Stimulated activated CD8-positive, alpha-beta memory T cell treated with anti-CD3 and anti-CD28 coated beads, Interleukin-15, amount 100 ng/mL, for 24 hours (primary cell): ENCODE results near the gene COL5A1.
"Not testable (repeated sequence)": the region's sequence is repeated elsewhere in the genome, so short reads cannot be mapped to it uniquely, and the experiment has no call there.

Experiments
- DNase-seq: peaks from one replicate; pipeline ENCODE4 v3.0.0-alpha.2; 2020; ENCODE audit warnings: low read depth

The COL5A1 gene

GRCh38 chr9:134707731-134708671, 66.4 kb downstream of the COL5A1 start:
- no peak for DNase-seq

DNA sequence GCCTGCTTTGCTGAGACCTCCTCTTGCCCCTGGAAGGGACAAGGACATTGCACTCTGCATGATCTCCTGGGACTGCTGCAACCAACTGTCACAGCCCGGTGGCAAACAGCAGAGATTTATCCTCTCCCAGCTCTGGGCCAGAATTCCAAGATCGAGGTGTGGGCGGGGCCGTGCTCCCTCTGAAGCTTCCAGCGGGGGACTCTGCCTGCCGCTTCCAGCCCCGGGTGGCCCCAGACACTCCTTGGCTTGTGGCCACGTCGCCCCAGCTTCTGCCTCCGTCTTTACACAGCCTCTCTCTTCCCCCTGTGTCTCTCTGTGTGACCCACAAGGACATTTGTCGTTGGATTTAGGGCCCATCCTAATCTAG, 67.1 kb downstream of the COL5A1 start:
- DNase-seq: no peak

DNA sequence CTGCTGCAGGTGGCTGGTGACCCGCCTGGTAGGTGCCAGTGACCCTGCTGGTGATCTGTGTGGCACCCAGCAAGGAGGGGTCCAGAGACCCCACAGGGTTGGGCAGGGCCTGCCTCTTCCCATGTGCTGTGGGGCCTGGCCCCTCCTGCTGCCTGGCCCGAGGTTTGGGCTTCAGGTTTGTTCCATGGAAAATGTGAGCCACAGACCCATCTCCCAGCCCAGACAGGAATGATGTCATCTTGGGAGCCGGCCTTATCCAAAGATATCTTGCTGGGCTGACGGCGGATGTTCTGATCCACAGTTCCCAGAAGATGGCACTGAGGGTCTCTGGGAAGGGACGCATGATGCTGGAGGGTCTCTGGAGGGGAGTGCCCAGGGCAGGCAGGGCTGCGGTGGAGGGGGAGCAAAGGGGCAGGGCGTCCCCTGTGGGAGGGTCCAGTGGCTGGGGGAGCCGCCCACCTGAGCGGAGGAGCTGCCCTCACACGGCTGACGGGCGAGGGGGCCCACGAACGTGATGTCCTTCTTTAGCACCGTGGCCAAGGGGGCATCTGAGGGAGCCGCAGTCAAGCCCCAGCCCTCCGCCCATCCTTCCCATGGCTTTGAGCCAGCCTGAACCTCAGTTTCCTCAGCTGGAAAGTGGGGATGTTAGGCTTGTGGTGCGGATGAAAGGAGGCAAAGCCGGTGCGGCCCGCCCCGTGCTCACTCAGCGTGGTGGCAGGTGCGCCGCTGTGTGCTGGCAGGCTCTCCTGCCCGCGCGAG, 68.1 kb downstream of the COL5A1 start:
- DNase-seq: no peak

DNA sequence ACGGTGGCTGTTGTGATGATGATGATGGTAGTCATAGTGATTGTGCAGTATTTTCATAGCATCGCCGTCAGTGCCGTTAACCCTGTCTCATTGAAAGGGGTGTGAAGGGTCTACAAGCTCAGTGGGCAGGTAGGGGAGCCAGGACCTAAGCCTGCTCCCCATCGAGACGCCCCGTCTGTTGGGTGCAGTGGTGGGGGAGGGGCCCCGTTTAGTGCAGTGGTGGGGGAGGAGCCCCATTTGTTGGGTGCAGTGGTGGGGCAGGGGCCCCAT, 68.6 kb downstream of the COL5A1 start:
- no peak for DNase-seq

DNA sequence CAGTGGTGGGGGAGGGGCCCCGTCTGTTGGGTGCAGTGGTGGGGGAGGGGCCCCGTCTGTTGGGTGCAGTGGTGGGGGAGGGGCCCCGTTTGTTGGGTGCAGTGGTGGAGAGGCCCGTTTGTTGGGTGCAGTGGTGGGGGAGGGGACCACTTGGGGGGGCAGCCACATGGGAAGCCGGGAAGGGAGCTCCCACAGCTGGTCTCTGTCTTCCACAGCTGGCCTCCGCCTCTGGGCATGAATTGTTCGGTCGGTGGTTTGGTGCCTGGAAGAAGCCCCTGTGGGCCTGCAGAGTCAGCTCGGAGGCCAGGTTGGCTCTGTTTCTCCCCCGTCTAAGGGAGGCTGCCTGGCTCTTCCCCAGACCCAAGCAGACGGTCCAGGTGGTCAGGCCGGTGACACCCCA, 69.3 kb downstream of the COL5A1 start:
- no peak for DNase-seq

- no peak for DNase-seq
Measured at GRCh38 chr9:134712243-134712642, 70.6 kb downstream of the COL5A1 start.

- DNase-seq: no peak
Measured at GRCh38 chr9:134712926-134713325, 71.3 kb downstream of the COL5A1 start.

GRCh38 chr9:134715536-134715935, 73.9 kb downstream of the COL5A1 start:
- DNase-seq: not testable (repeated sequence)

GRCh38 chr9:134716067-134716466, 74.5 kb downstream of the COL5A1 start:
- DNase-seq: no peak

- DNase-seq: no peak
Measured at GRCh38 chr9:134717056-134717455, 75.5 kb downstream of the COL5A1 start.

DNA sequence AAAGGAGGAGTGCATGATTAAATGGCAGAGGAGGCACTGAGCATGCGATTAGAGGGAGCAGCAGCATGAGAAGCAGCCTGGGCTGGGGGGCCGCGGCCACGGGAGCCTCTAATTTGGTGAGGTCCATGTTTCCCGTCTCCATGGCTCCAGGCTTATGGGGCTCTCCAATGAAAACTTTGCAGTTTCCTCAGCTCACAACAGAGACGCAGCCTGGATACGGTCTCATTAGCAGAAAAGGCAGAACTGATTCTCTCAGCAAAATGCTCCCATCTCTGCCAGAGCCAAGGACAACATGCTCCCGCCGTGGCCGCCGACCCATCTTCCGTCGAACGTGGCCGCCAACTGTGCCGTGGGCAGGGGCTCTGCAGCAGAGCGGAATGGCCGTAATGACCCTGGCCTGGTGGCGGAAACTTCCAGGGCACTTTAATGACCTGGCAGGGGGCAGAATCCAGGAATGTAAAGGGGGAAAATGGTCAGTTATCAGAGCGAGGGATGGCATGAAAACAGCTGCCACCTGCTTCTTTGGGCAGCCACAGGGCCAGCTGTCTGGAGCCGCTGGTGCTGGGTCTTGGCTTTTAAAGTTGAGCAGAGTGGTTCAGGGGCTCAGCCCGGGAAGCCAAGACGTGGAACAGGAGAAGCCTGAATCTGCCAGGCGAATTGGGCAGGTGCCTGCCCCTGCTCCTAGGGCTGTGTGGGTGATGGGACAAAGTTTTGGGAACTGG, 76.5 kb downstream of the COL5A1 start:
- DNase-seq: no peak

- DNase-seq: no peak
Measured at GRCh38 chr9:134719331-134719730, 77.7 kb downstream of the COL5A1 start.

- no peak for DNase-seq
Measured at GRCh38 chr9:134720136-134720753, 78.6 kb downstream of the COL5A1 start.

- DNase-seq: no peak
Measured at GRCh38 chr9:134720796-134721195, 79.2 kb downstream of the COL5A1 start.

DNA sequence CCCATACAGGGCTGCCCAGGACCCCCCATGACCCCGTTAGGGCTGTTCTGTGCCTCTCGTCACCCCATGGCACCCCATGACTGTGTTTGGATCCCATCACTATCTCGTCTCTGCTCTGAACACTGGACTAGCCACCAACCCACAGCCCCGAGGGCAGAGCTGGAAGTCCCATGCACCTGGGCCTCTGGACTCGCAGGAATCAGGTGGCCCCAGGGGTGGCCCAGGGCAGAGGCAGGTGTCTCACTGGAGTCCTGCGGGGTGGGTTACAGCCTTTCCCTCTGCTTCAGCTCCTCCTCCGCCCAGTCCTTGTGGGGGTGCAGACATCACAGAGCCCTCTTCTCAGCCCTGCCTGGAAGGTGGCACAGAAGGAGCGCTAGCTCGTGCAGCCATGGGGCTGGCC, 79.7 kb downstream of the COL5A1 start:
- DNase-seq: no peak

GRCh38 chr9:134722120-134722701, 80.6 kb downstream of the COL5A1 start:
- DNase-seq: no peak

DNA sequence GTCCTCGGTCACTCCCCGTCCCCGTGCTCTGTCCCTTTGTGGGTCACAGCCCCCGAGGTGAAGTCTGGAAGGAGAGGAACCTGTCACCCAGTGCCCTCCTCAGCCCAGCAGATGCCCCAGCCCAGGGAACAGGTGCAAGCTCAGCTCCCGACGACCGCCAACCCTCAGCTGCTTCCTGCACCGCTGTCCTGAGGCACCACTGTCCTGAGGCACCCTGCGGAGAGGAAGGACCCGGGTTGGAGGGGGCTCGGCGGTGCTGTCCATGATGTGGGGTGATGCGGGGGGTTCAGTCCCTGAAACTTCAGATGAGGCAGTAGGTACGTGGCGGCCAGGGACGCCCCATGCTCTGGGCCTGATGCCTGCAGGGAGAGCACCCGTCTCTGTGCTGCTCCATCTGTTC, 81.4 kb downstream of the COL5A1 start:
- no peak for DNase-seq

- DNase-seq: no peak
Measured at GRCh38 chr9:134723491-134724190, 82.0 kb downstream of the COL5A1 start.

- DNase-seq: no peak
Measured at GRCh38 chr9:134724202-134724911, 82.8 kb downstream of the COL5A1 start.

DNA sequence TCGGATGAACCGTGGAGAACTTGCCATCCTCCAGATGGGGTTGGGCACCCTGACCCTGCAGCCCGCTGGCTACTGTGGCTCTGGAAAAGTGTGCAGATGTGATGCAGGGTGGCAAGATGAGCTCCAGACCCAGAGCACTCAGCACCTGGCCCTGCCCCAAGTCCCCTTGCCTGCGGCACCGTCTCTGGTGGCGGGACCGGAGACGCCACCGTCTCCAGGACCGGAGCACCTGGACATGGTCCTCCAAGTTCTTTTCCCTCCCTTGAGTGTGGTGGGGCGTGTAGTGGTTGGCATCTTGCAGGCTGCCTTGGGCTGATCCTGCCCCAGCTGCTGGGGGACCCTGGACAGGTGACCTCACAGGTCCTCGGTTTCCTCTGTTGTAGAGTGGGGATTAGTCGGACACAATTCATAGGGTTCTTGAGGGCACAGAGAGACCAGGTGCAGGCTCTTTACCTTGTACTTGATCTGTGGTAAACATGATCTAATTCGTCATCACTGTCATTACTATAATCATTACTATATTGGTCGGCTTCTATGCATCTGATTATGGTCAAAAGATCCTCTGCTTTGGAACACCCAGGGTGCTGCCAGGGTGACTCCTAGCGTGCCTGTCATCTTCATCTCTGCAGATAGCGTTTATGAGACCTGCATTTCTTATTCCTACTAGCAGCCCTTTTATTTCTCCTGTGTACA, 83.5 kb downstream of the COL5A1 start:
- DNase-seq: no peak
